ENCODE results near the gene ACVR1.
"Not testable (repeated sequence)": the region's sequence is repeated elsewhere in the genome, so short reads cannot be mapped to it uniquely, and the experiment has no call there.

ACVR1 gene

GRCh38 chr2:157893611-157894010 is 17.5 kb upstream of the ACVR1 start:
- DNase-seq: no peak

- DNase-seq: no peak
These were observed 15.5 kb upstream of the ACVR1 start for GRCh38 chr2:157891643-157892041.

- no peak for DNase-seq
These were observed 15.0 kb upstream of the ACVR1 start for GRCh38 chr2:157890969-157891642.

GRCh38 chr2:157887946-157888345 is 11.8 kb upstream of the ACVR1 start:
- no peak for DNase-seq

- not testable (repeated sequence) for DNase-seq
These were observed 8.4 kb upstream of the ACVR1 start for GRCh38 chr2:157884533-157884932.

GRCh38 chr2:157880927-157881326 is 4.8 kb upstream of the ACVR1 start:
- no peak for DNase-seq

GRCh38 chr2:157877761-157878400 is 1.8 kb upstream of the ACVR1 start:
- no peak for DNase-seq

GRCh38 chr2:157876786-157877138 is 632 bp upstream of the ACVR1 start:
- no peak for DNase-seq

- DNase-seq: peak in 4 of 5 donors; percentile 38 to 66 (median 47)
These were observed 477 bp downstream of the ACVR1 start for GRCh38 chr2:157875641-157876065.

- peak in 2 of 5 donors; percentile 13 to 23 for DNase-seq
These were observed 1.0 kb downstream of the ACVR1 start for GRCh38 chr2:157874997-157875640.

- no peak for DNase-seq
These were observed 1.8 kb downstream of the ACVR1 start for GRCh38 chr2:157874348-157874747.

GRCh38 chr2:157872791-157873190 is 3.3 kb downstream of the ACVR1 start:
- DNase-seq: no peak

- no peak for DNase-seq
These were observed 4.7 kb downstream of the ACVR1 start for GRCh38 chr2:157871415-157871814.

- no peak for DNase-seq
These were observed 7.1 kb downstream of the ACVR1 start for GRCh38 chr2:157868993-157869392.

GRCh38 chr2:157867703-157868102 is 8.4 kb downstream of the ACVR1 start:
- DNase-seq: no peak

- DNase-seq: no peak
These were observed 9.2 kb downstream of the ACVR1 start for GRCh38 chr2:157866666-157867642.

GRCh38 chr2:157866202-157866601 is 9.9 kb downstream of the ACVR1 start:
- DNase-seq: no peak

GRCh38 chr2:157864857-157865430 is 11.2 kb downstream of the ACVR1 start:
- DNase-seq: peak in 1 of 5 donors; percentile 37

- DNase-seq: no peak
These were observed 17.3 kb downstream of the ACVR1 start for GRCh38 chr2:157858846-157859245.

- no peak for DNase-seq
These were observed 18.2 kb downstream of the ACVR1 start for GRCh38 chr2:157857881-157858280.

GRCh38 chr2:157856187-157856515 is 20.0 kb downstream of the ACVR1 start:
- no peak for DNase-seq

GRCh38 chr2:157853820-157854219 is 22.3 kb downstream of the ACVR1 start:
- DNase-seq: no peak

- DNase-seq: no peak
These were observed 22.9 kb downstream of the ACVR1 start for GRCh38 chr2:157853211-157853610.
